Transverse colon (tissue), 4 donors: ENCODE measurements around the gene TEKT5.
"Not testable (repeated sequence)": the region's sequence is repeated elsewhere in the genome, so short reads cannot be mapped to it uniquely, and the experiment has no call there.

Experiments
- CTCF ChIP-seq, 5 experiments: fragments of 200-600 bp in 3 of 5; fragments of 450-650 bp in 2 of 5; sonication (generic) in 3 of 5; IDR thresholded peaks; 1 replicate in 2 of 5; 2 replicates in 3 of 5; pipeline ENCODE4 v1.5.1; 2016 to 2017; ENCODE audit warnings: antibody characterized with exemption in 5 of 5, inconsistent platforms in 3 of 5, mild to moderate bottlenecking in 2 of 5, moderate library complexity in 1 of 5
- EP300 ChIP-seq: sonication (generic); formaldehyde crosslinking; IDR thresholded peaks from one replicate; pipeline ENCODE4 v1.6.1; 2017; ENCODE audit warnings: antibody characterized with exemption, low read depth
- POLR2A ChIP-seq: fragments of 450-650 bp; IDR thresholded peaks from one replicate; pipeline ENCODE4 v1.6.1; 2016; ENCODE audit warnings: antibody characterized with exemption, mild to moderate bottlenecking, moderate library complexity
- POLR2AphosphoS5 ChIP-seq, 3 donors: sonication (generic); formaldehyde crosslinking; IDR thresholded peaks; one replicate each; pipeline ENCODE4 v1.6.1; 2016; ENCODE audit warnings: antibody characterized with exemption in 3 of 3

- TF ChIP-seq CTCF (IDR thresholded peaks at IDR 0.05); POLR2A; EP300; POLR2AphosphoS5 (IDR thresholded peaks at IDR 0.05): not testable (repeated sequence)
Observed at GRCh38 chr16:10679441-10679840, 15.3 kb downstream of the TEKT5 start.
